OCI-LY7 (cell line): ENCODE results near the gene PEX11B. TPM values are rescaled to one million over a fixed set of nuclear protein-coding genes. Genes with fewer than 3 reads are reported as not detected.
A peak's percentile ranks its signal among the peaks of the same experiment; 100 is the strongest.

ENCODE experiments used
- BruUV-seq: library from RNA; stranded (reverse); fragments of 400-500 nt; replicated peaks from 2 replicates; lab custom pipeline; 2021; lab: Mats Ljungman, UMichigan
- CTCF ChIA-PET: fragments of 300-600 bp; sonication (Branson Sonifier 250); formaldehyde crosslinking; loops from one replicate; lab custom pipeline; 2022; ENCODE audit warnings: antibody characterized with exemption; ENCODE audit not compliant: unreplicated experiment; lab: Charles Lee
- POLR2A ChIA-PET: fragments of 300-600 bp; sonication (Branson Sonifier 250); formaldehyde crosslinking; loops from one replicate; lab custom pipeline; 2022; ENCODE audit warnings: antibody characterized with exemption; lab: Charles Lee
- DNase-seq: peaks from one replicate; pipeline ENCODE4 v3.0.0-alpha.2; 2015; ENCODE audit warnings: low spot score
- H2AFZ ChIP-seq: fragments of 200-600 bp; sonication (generic), shearing (Covaris generic); 2 replicates; pipeline ENCODE4 v1.6.1; 2014; ENCODE audit warnings: mild to moderate bottlenecking, antibody characterized with exemption, low read length, moderate library complexity
- H3K27ac ChIP-seq: fragments of 200-600 bp; sonication (generic); 2 replicates; pipeline ENCODE4 v1.5.1; 2014; ENCODE audit warnings: mixed run types, low read depth, mild to moderate bottlenecking, moderate library complexity, low read length, inconsistent platforms; ENCODE audit not compliant: poor library complexity, severe bottlenecking
- H3K36me3 ChIP-seq: fragments of 200-600 bp; sonication (generic); 2 replicates; pipeline ENCODE4 v1.6.1; 2014; ENCODE audit warnings: mild to moderate bottlenecking, antibody characterized with exemption, low read length, moderate library complexity, mixed read lengths; ENCODE audit not compliant: insufficient read depth
- H3K4me1 ChIP-seq: fragments of 200-600 bp; sonication (generic); 2 replicates; pipeline ENCODE4 v1.5.1; 2014; ENCODE audit warnings: mild to moderate bottlenecking, low read length; ENCODE audit not compliant: insufficient read depth, poor library complexity, severe bottlenecking
- H3K4me2 ChIP-seq: fragments of 200-600 bp; sonication (generic); 2 replicates; pipeline ENCODE4 v1.6.1; 2014; ENCODE audit warnings: mild to moderate bottlenecking, low read length
- H3K4me3 ChIP-seq: fragments of 200-600 bp; sonication (generic); 2 replicates; pipeline ENCODE4 v1.5.1; 2014; ENCODE audit warnings: mild to moderate bottlenecking, low read depth, low read length; ENCODE audit not compliant: poor library complexity, severe bottlenecking
- H3K79me2 ChIP-seq: fragments of 200-600 bp; sonication (generic); 2 replicates; pipeline ENCODE4 v1.6.1; 2016; ENCODE audit warnings: low read depth, mild to moderate bottlenecking, low read length, moderate library complexity, mixed read lengths; ENCODE audit not compliant: insufficient read depth
- H3K9me2 ChIP-seq: fragments of 200-600 bp; sonication (generic); 2 replicates; pipeline ENCODE4 v1.6.1; 2016; ENCODE audit warnings: mild to moderate bottlenecking, low read length, mixed read lengths; ENCODE audit not compliant: insufficient read depth
- H3K9me3 ChIP-seq: fragments of 200-600 bp; sonication (generic); 2 replicates; pipeline ENCODE4 v1.6.1; 2014; ENCODE audit warnings: mild to moderate bottlenecking, mixed run types, low read length, mixed read lengths
- H4K20me1 ChIP-seq: fragments of 200-600 bp; sonication (generic); 2 replicates; pipeline ENCODE4 v1.6.1; 2014; ENCODE audit warnings: mild to moderate bottlenecking, antibody characterized with exemption, low read length, moderate library complexity, mixed read lengths; ENCODE audit not compliant: insufficient read depth
- EZH2phosphoT487 ChIP-seq: fragments of 200-600 bp; sonication (generic); IDR thresholded peaks from 2 replicates; pipeline ENCODE4 v1.6.1; 2018; ENCODE audit warnings: low read depth, borderline replicate concordance, mild to moderate bottlenecking, mixed run types, antibody characterized with exemption, low read length, moderate library complexity, mixed read lengths
- intact Hi-C: fragments of 100-400 bp; cut with micrococcal nuclease; formaldehyde crosslinking; loops from one replicate; pipeline ENCODE4 v1.10.0; 2022; ENCODE audit not compliant: unreplicated experiment
- total RNA-seq, 2 experiments: library from RNA; depleted of rRNA in 1 of 2; stranded (reverse); fragments of >200 nt in 1 of 2; shearing (Covaris generic) in 1 of 2; gene quantifications; 2 replicates each; pipeline ENCODE4 v1.2.3, GENCODE V29; 2014 to 2022
- TF ChIP-seq, protein P1 (sequence below): fragments of 200-600 bp; sonication (generic); conservative IDR thresholded peaks from 2 replicates; pipeline ENCODE4 v1.5.1; 2014; ENCODE audit warnings: mild to moderate bottlenecking, antibody characterized with exemption, low read length, moderate library complexity, mixed read lengths

The PEX11B gene
- total RNA-seq, 2 experiments from 2014 or later = 18.2 to 32.9 TPM

DNA sequence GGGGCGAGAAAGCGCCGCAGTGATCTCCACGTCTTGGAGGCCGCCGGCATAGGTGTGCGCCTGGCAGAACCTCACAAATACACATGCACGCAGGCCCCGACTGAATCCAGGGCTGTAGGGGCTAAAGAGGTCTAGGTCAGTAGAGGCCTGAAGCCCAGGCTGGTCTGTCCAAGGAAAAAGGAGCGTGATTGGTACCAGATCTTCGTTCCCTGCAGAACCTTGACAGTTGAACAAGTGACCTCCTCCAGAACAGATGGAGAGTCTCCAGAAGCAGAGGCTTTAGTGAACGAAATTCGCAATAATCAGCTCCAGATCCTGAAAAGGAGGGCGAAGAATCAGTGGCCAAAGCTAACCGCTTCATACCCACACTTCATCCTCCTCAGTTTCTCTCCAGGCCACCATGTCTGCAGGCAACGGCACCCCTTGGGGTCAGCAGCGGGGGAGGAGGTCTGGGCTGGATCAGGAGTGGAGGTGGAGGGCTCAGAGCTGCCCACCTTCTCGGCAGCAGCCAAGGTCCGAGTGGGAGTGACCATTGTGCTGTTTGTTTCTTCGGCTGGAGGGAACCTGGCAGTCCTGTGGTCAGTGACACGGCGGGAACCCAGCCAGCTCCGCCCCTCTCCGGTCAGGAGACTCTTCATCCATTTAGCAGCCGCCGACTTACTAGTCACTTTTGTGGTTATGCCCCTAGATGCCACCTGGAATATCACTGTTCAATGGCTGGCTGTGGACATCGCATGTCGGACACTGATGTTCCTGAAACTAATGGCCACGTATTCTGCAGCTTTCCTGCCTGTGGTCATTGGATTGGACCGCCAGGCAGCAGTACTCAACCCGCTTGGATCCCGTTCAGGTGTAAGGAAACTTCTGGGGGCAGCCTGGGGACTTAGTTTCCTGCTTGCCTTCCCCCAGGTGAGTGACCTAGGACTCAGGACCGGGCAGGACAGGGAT is 749 bp upstream of the PEX11B start:
- DNase-seq = no peak
- H2AFZ ChIP-seq = peak overlapping the region; percentile 70; the same call in 1 of the 2 replicates
- TF ChIP-seq, protein P1, sequence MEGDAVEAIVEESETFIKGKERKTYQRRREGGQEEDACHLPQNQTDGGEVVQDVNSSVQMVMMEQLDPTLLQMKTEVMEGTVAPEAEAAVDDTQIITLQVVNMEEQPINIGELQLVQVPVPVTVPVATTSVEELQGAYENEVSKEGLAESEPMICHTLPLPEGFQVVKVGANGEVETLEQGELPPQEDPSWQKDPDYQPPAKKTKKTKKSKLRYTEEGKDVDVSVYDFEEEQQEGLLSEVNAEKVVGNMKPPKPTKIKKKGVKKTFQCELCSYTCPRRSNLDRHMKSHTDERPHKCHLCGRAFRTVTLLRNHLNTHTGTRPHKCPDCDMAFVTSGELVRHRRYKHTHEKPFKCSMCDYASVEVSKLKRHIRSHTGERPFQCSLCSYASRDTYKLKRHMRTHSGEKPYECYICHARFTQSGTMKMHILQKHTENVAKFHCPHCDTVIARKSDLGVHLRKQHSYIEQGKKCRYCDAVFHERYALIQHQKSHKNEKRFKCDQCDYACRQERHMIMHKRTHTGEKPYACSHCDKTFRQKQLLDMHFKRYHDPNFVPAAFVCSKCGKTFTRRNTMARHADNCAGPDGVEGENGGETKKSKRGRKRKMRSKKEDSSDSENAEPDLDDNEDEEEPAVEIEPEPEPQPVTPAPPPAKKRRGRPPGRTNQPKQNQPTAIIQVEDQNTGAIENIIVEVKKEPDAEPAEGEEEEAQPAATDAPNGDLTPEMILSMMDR = no peak
- BruUV-seq = no TSS peak
- H4K20me1 ChIP-seq = no peaks in the 10 kb centered on the region
- H3K4me3 ChIP-seq = peak overlapping the region; percentile 85
- H3K27ac ChIP-seq = peak overlapping the region; percentile 58
- peaks cover 33% of the 10 kb centered on the region for H3K36me3 ChIP-seq
- H3K4me1 ChIP-seq = peaks cover 16% of the 10 kb centered on the region
- H3K9me3 ChIP-seq = no peaks in the 10 kb centered on the region
- no peaks in the 10 kb centered on the region for H3K9me2 ChIP-seq
- H3K4me2 ChIP-seq = peak overlapping the region; percentile 77
- POLR2A ChIA-PET = interaction anchor here (0.6 to 2.0 kb wide), 6 partner anchors 8 to 129 kb away, joined by 3 to 9 read pairs (median 4); partner anchors contain the start of genes LIX1L and RBM8A
- CTCF ChIA-PET = interaction anchor here (0.6 to 0.9 kb wide), 3 partner anchors 8 to 83 kb away, joined by 3 read pairs; partner anchors contain the start of genes POLR3GL and RBM8A
- intact Hi-C loops = no loop called here
- no peaks in the 10 kb centered on the region for H3K79me2 ChIP-seq

DNA sequence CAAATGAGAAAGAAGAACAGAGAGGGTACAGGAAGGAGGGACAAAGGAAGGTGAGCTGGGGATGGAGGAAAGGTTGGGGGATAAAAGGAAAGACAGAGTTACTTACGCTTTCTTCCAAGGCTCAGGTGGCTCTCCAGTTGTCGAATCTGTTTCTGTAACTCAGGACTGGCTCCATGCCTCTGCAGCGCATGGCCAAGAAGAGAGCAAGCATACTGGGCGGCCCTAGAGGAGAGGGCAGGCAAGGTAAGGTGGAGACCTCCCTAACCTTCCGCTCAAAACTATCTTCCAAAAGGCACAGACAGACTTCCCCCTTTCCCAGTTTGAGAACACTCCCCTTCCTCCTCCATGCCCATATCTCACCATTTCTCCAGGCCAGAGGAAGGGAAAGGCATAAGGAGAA is 922 bp downstream of the PEX11B start:
- Histone ChIP-seq H3K4me3 (peak overlapping the region; percentile 85), H3K79me2 (no peaks in the 10 kb centered on the region), H2AFZ (peak overlapping the region; percentile 70; the same call in 1 of the 2 replicates), H3K36me3 (peaks cover 25% of the 10 kb centered on the region; the same call in 1 of the 2 replicates), H3K9me2 (no peaks in the 10 kb centered on the region), H3K4me2 (peak overlapping the region; percentile 77), H3K4me1 (peaks cover 17% of the 10 kb centered on the region), H3K9me3 (no peaks in the 10 kb centered on the region), H3K27ac (no peak overlapping the region), H4K20me1 (no peaks in the 10 kb centered on the region)
- intact Hi-C loops = no loop called here
- no peak for DNase-seq
- POLR2A ChIA-PET = interaction anchor here (2.0 kb wide), 1 partner anchor 10 kb away, joined by 5 read pairs; the partner anchor contains the start of gene RBM8A
- CTCF ChIA-PET = no interaction called here
- no TSS peak for BruUV-seq
- TF ChIP-seq, protein P1 = no peak
- TF ChIP-seq EZH2phosphoT487 = no peak
